Measurements from ENCODE around the gene TSPAN9.

Gene TSPAN9

DNA sequence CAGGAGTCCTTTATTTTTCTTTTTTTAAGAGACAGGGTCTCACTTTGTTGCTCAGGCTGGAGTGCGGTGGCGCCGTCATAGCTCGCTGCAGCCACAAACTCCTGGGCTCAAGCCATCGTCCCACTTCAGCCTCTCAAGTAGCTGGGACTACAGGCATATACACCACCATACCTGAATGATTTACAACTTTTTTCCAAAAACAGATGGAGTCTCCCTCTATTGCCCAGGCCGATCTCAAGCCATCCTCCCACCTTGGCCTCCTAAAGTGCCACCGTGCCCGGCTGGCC lies 205.1 kb downstream of the TSPAN9 start:
- TF ChIP-seq CTCF (IDR thresholded peaks at IDR 0.05; ENCODE audit: low read depth, low read length, missing control alignments), result no peak
- no peak overlapping the region for H3K4me3 ChIP-seq (ENCODE audit: low read depth, low read length)
- DNase-seq (ENCODE audit: low read depth), result no peak
- in situ Hi-C loops (cut with HindIII; ENCODE audit: low sequenced_read_pairs), result no loop called here

DNA sequence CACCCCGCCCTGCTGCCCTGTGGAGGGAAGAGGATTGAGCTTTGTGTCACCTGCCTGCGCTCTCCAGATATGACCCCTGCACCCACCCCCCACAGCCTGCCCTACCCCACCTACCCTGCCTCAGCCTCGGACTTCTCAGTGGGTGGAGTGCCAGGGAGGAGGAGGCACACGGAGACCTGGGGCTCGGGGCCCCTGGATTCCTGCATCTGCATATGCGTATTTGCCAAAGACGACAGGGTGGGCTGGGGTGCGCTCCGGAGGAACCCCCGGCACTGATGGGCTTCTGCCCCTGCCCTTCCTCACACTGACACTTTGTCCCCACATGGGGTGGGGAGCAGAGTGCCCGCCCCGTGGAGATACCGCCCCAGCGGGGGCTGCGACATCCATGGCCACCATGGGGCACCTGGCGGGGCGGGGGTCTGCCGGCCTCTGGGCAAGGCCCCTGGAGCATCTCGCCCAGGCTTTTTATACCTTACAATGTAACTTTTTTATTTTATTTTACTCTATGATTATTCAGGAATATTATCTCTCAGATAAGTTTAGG lies 206.0 kb downstream of the TSPAN9 start:
- no peak overlapping the region for H3K4me3 ChIP-seq (ENCODE audit: low read depth, low read length)
- no peak for DNase-seq (ENCODE audit: low read depth)
- in situ Hi-C loops (cut with HindIII; ENCODE audit: low sequenced_read_pairs), result no loop called here
- no peak for TF ChIP-seq CTCF (IDR thresholded peaks at IDR 0.05; ENCODE audit: low read depth, low read length, missing control alignments)

GRCh38 chr12:3284405-3284804 lies 207.2 kb downstream of the TSPAN9 start:
- no peak for DNase-seq (ENCODE audit: low read depth)
- no peak overlapping the region for H3K4me3 ChIP-seq (ENCODE audit: low read depth, low read length)
- in situ Hi-C loops (cut with HindIII; ENCODE audit: low sequenced_read_pairs), result no loop called here

DNA sequence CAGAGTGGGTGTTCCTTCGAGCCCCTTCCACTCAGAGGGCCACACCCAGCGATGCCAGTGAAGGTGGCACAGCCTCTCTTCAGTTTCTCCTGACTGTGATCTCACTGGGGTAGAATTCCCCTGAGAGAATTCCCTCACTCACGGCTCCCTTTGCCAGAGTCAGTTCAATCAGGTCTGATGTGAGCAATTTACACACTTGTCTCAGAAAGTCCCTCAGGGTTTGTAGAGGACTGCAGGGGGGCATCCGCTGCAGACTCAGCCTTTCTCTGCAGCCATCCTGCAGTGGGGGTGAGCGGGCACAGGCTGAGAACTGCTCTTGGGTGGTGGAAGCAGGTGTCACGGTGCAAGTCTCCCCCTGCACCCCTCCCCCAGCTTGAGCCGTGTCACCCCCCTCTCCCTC lies 208.4 kb downstream of the TSPAN9 start:
- TF ChIP-seq CTCF (IDR thresholded peaks at IDR 0.05; ENCODE audit: low read depth, low read length, missing control alignments), result no peak
- no peak for DNase-seq (ENCODE audit: low read depth)
- in situ Hi-C loops (cut with HindIII; ENCODE audit: low sequenced_read_pairs), result no loop called here
- no peak overlapping the region for H3K4me3 ChIP-seq (ENCODE audit: low read depth, low read length)

More at GRCh38 chr12:3284405-3284804, 207.2 kb downstream of the TSPAN9 start:
- TF ChIP-seq CTCF (IDR thresholded peaks at IDR 0.05; ENCODE audit: low read depth, low read length, missing control alignments), result no peak

GRCh38 chr12:3288690-3289089 lies 211.5 kb downstream of the TSPAN9 start:
- in situ Hi-C loops (cut with HindIII; ENCODE audit: low sequenced_read_pairs), result no loop called here
- TF ChIP-seq CTCF (IDR thresholded peaks at IDR 0.05; ENCODE audit: low read depth, low read length, missing control alignments), result no peak
- no peak overlapping the region for H3K4me3 ChIP-seq (ENCODE audit: low read depth, low read length)
- no peak for DNase-seq (ENCODE audit: low read depth)

GRCh38 chr12:3289702-3290101 lies 212.5 kb downstream of the TSPAN9 start:
- DNase-seq (ENCODE audit: low read depth), result no peak
- no peak overlapping the region for H3K4me3 ChIP-seq (ENCODE audit: low read depth, low read length)
- in situ Hi-C loops (cut with HindIII; ENCODE audit: low sequenced_read_pairs), result no loop called here
- no peak for TF ChIP-seq CTCF (IDR thresholded peaks at IDR 0.05; ENCODE audit: low read depth, low read length, missing control alignments)

GRCh38 chr12:3291939-3292338 lies 214.8 kb downstream of the TSPAN9 start:
- DNase-seq (ENCODE audit: low read depth), result no peak
- H3K4me3 ChIP-seq (ENCODE audit: low read depth, low read length), result no peak overlapping the region
- no peak for TF ChIP-seq CTCF (IDR thresholded peaks at IDR 0.05; ENCODE audit: low read depth, low read length, missing control alignments)
- in situ Hi-C loops (cut with HindIII; ENCODE audit: low sequenced_read_pairs), result no loop called here
